Activated CD8-positive, alpha-beta memory T cell treated with anti-CD3 and anti-CD28 coated beads for 1 hour (primary cell): ENCODE data around the gene MSLN.

Experiments
- DNase-seq, 2 donors: peaks; one replicate each; pipeline ENCODE4 v3.0.0-alpha.2; 2020; ENCODE audit warnings: low read depth in 1 of 2; ENCODE audit errors: extremely low read depth in 1 of 2

Gene MSLN

GRCh38 chr16:788399-789126 is 28.0 kb downstream of the MSLN start, which contains the start of gene CHTF18:
Gene CHTF18 (plus strand): TSS chr16:788620. CDS start chr16:788685, 65 bp downstream.
- DNase-seq, result peak; percentile 73 to 89

DNA sequence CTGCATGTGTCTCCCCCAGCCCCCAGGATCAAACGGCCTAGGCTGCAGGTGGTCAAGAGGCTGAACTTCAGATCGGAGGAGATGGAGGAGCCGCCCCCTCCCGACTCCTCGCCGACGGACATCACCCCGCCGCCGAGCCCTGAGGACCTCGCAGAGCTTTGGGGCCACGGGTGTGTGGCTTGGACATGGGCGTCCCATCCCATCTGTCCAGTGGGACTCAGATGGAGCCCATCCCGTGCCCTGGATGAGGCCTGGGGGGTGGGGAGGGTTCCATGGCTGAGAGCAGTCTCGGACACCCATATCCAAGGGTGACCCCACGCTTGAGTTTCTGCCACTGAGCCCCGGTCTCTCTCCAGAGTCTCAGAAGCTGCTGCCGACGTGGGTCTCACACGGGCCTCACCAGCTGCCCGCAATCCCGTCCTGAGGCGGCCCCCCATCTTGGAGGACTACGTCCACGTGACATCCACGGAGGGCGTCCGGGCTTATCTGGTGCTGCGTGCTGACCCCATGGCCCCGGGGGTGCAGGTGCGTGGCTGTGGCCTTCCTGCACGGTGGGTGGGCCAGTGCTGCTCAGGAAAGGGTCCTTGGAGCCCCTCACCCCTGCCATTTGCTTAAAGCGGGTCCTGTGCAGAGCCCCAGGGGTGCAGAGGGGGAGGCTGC is 28.8 kb downstream of the MSLN start:
- DNase-seq, result no peak

DNA sequence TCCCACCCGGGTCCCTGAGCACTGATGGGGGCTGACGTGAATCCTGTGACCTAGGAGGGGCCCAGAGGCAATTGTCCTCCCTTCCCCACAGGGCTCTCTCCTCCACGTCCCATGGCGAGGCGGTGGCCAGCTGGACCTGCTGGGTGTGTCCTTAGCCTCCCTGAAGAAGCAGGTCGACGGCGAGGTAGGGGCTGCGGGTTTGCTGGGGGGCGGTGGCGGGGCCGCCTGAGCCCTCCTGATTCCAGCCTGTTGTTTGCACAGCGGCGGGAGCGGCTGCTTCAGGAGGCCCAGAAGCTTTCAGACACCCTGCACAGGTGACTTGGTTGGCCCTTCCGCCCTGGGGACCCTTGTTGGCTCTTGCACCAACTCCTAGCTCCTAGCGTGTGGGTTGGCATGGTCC is 29.6 kb downstream of the MSLN start:
- no peak for DNase-seq

DNA sequence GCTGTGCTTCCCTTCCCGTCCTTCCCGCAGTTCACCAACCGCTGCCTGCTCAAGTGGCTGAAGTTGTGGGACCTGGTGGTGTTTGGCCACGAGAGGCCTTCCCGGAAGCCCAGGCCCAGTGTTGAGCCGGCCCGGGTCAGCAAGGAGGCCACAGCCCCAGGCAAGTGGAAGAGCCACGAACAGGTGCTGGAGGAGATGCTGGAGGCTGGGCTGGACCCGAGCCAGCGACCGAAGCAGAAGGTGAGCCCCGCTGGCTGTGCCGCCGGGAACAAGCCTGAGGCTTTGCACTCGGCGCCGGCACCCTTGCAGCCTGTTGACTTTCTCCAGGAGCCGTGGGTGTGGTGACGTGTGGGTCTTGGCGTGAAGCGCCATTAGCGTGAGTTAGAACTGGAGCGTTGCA is 30.6 kb downstream of the MSLN start:
- DNase-seq, result no peak

GRCh38 chr16:792221-792995 is 31.9 kb downstream of the MSLN start:
- no peak for DNase-seq

- no peak for DNase-seq
Observed at GRCh38 chr16:793414-793813, 32.9 kb downstream of the MSLN start.

DNA sequence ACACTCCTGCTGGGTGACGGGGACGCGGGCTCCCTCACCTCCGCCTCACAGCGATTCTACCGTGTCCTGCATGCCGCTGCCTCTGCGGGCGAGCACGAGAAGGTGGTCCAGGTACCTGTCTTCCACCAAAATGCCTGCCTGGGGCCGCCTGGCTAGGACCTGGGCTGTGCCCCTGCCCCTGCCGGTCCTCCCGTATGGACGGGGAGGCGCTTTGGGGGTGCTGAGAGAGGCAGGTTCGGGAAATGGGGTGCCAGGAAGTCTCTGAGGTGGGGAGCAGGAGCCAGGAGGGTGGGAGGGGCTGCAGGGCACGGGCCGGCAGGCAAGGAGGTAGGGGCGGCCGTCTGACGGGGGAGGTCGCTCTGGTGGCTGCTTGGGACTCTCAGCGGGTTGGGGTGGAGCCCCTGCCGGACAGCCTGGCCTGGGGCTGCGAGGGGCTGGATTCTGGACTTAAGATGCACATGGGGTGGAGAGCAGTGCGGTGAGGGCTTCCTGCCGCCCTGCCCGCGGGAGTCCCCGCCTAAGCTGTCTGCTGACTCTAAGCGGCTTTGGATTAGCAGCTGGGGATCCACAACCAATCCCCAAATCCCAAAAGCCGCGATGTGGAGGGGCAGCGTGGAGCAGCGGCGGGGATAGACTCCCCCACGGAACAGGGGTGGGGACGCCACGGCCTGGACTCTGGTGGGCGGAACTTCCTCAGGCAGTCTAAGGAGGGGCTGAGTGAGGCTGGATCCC is 33.7 kb downstream of the MSLN start:
- DNase-seq, result no peak

- DNase-seq, result no peak
Observed at GRCh38 chr16:794853-795466, 34.4 kb downstream of the MSLN start.

DNA sequence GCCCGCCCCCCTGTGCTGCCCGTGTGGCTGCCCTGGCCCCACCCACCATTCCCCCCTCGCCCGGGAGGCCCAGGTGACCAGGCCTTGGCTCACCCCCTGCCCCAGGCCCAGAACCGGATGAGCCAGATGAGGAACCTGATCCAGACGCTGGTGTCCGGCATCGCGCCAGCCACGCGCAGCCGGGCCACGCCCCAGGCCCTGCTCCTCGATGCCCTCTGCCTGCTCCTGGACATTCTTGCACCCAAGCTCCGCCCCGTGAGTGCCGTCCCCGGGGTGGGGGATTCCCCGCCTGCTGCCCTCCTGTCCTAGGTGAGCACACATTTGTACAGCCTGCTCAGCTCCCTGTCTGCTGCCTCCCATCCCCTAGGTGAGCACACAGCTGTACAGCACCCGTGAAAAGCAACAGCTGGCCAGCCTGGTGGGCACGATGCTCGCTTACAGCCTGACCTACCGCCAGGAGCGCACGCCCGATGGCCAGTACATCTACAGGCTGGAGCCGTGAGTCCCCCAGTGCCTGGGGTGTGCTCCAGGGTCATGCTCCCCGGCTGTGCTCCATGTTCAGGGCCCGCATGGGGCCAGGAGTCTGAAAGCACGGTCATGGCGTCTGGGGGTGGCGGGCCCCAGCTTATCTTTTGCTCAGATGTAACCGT is 35.2 kb downstream of the MSLN start:
- DNase-seq, result no peak

DNA sequence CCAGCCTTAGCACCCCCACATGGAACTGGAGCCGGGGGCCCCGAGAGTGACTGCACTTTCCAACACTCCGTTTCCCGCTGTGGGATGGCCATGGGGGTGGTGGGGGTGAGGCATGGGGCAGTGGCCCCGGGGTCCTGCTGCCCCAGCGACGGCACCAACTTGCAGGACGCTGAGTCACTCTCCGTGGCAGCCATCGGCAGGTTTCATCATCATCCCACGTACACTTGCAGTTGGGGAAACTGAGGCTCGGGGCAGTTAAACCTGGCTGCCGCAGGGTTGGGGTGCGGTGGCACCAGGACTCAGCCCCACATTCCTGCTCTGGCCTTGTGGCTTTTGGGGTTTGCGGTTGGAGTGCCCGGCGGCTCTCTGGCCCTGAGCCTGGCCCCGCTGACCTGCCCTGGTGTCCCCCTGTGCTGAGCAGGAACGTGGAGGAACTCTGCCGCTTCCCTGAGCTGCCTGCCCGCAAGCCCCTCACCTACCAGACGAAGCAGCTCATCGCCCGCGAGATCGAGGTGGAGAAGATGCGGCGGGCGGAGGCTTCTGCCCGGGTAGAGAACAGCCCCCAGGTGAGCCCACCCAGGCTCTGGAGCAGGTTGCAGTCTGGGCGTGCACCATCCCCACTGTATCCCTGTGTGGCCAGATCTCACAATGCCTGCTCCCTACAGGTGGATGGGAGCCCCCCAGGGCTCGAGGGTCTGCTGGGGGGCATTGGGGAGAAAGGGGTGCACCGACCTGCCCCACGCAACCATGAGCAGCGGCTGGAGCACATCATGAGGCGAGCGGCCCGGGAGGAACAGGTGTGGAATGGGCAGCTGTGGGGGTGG is 36.0 kb downstream of the MSLN start:
- no peak for DNase-seq

GRCh38 chr16:797120-797420 is 36.5 kb downstream of the MSLN start:
- no peak for DNase-seq

DNA sequence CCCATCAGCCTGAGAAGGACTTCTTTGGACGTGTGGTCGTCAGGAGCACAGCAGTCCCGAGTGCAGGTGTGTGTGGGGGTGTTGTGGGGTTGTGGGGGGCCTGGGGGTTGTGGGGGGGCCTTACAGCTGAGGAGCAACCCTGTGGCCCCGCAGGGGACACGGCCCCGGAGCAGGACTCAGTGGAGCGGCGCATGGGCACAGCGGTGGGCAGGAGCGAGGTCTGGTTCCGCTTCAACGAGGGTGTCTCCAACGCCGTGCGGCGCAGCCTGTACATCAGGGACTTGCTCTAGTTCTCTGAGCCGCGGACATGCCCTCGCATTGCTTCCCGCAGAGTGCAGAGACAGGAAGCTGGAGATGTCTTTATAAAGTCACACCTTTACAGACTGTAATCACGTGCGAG is 37.2 kb downstream of the MSLN start:
- no peak for DNase-seq

DNA sequence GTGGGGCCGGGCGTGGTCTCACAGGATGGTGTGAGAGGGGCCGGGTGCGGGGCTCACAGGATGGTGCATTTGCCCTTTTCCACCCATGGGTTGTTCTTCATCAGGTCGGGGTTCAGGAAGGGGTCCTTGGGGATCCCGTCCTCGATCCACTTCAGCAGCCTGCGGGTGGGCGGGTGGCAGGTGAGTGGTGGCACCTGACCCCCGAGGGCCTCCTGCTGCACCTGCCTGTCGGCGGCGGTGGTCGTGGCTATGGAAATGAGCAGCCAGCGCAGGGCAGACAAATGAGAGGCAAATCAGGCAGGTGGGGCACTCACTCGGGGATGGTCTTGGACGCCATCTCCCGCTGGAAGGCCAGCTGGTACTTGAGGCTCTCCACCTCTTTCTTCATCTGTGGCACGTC is 38.1 kb downstream of the MSLN start:
- DNase-seq, result no peak

DNA sequence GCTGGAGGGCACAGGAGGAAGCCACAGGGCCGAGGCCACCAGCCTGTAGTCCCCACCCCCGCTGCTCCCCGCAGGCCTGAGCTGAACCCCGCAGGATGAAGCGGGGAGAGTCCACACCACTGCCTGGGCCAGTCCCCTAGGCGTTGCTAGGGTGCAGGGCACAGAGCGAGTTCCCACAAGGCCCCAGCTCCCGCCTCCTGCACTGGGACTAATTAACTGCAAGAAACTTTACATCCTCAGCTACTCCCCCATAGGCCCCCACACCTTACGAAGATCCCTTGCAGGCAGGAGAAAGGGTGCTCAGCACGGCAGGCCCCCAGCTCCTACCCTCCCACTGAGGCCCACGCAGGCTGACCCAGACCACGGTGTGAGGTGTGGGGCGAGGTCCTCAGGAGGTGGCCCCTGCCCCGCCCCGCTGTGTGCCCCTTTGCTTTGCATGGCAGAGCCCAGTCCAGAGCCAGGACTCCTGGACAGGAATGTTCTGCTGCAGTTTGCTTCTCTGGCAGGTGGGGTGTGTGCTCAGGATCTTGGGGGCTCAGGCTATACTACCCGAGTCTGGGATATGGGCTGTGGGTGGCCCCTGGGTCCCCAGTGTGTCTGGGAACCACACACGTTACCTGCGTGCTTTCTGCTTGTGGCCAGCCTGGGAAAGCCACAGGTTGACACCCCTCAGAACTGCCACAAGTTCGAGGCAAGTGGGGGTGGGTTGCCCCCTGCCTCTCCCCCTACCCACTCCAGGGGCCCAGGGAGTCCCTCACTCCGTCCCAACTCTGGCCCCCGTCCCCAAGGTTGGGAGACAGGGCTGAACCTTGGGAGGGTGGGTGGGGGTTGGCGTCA is 38.8 kb downstream of the MSLN start:
- DNase-seq, result no peak

- DNase-seq, result no peak
Observed at GRCh38 chr16:799948-800833, 39.7 kb downstream of the MSLN start, which contains the start of gene GNG13. Gene GNG13 (minus strand): TSS chr16:800734. CDS start chr16:799077, 1,657 bp downstream.

- DNase-seq, result no peak
Observed at GRCh38 chr16:800834-801511, 40.4 kb downstream of the MSLN start.
